HepG2 (cell line): ENCODE results near the gene NOP58. TPM values are rescaled to one million over a fixed set of nuclear protein-coding genes. Genes with fewer than 3 reads are reported as not detected.
A peak's percentile ranks its signal among the peaks of the same experiment; 100 is the strongest.

ENCODE experiments used
- ARID4A ChIP-seq: sonication (generic); formaldehyde crosslinking; IDR thresholded peaks from 2 replicates; pipeline ENCODE4 v1.5.0; 2020; ENCODE audit warnings: mild to moderate bottlenecking, missing genetic modification reagents, borderline replicate concordance
- ATM ChIP-seq: fragments of 450-650 bp; IDR thresholded peaks from 2 replicates; pipeline ENCODE4 v1.7.1; 2017; ENCODE audit warnings: mild to moderate bottlenecking, borderline replicate concordance
- CREBL2 ChIP-seq: sonication (generic); formaldehyde crosslinking; IDR thresholded peaks from 2 replicates; pipeline ENCODE4 v1.8.1; 2023; ENCODE audit warnings: missing genetic modification reagents, mild to moderate bottlenecking, borderline replicate concordance
- HDAC1 ChIP-seq: sonication (generic); formaldehyde crosslinking; IDR thresholded peaks from 2 replicates; pipeline ENCODE4 v1.5.1; 2020; ENCODE audit warnings: mild to moderate bottlenecking, missing genetic modification reagents
- MAF1 ChIP-seq: sonication (generic); formaldehyde crosslinking; IDR thresholded peaks from 2 replicates; pipeline ENCODE4 v1.5.0; 2020; ENCODE audit warnings: missing genetic modification reagents, borderline replicate concordance
- MED8 ChIP-seq: sonication (generic); formaldehyde crosslinking; IDR thresholded peaks from 2 replicates; pipeline ENCODE4 v1.8.1; 2023; ENCODE audit warnings: mild to moderate bottlenecking, missing genetic modification reagents; ENCODE audit not compliant: insufficient replicate concordance
- NFRKB ChIP-seq: fragments of 450-650 bp; IDR thresholded peaks from 2 replicates; pipeline ENCODE4 v1.6.1; 2017
- RFXANK ChIP-seq: IDR thresholded peaks from 2 replicates; pipeline ENCODE4 v1.6.1; 2016
- SALL2 ChIP-seq: sonication (generic); formaldehyde crosslinking; IDR thresholded peaks from 2 replicates; pipeline ENCODE4 v1.8.1; 2023; ENCODE audit warnings: mild to moderate bottlenecking, missing genetic modification reagents, inconsistent platforms
- THAP8 ChIP-seq: sonication (generic); formaldehyde crosslinking; IDR thresholded peaks from 2 replicates; pipeline ENCODE4 v1.5.1; 2020; ENCODE audit warnings: missing genetic modification reagents, mild to moderate bottlenecking, borderline replicate concordance
- THRA ChIP-seq: sonication (generic); formaldehyde crosslinking; IDR thresholded peaks from 2 replicates; pipeline ENCODE4 v1.4.0; 2020; ENCODE audit warnings: missing genetic modification reagents, borderline replicate concordance
- U2AF2 ChIP-seq: fragments of 200-400 bp; formaldehyde crosslinking; IDR thresholded peaks from 2 replicates; pipeline ENCODE4 v1.6.1; 2017; ENCODE audit warnings: low read depth, mild to moderate bottlenecking, low read length
- ZNF18 ChIP-seq: sonication (generic); formaldehyde crosslinking; IDR thresholded peaks from 2 replicates; pipeline ENCODE4 v1.8.0; 2022; ENCODE audit warnings: mild to moderate bottlenecking, missing genetic modification reagents; ENCODE audit not compliant: insufficient replicate concordance
- ZNF790 ChIP-seq: sonication (generic); formaldehyde crosslinking; IDR thresholded peaks from 2 replicates; pipeline ENCODE4 v1.8.0; 2022; ENCODE audit warnings: missing genetic modification reagents, mild to moderate bottlenecking, borderline replicate concordance
- ZNF800 ChIP-seq: sonication (generic); formaldehyde crosslinking; IDR thresholded peaks from 2 replicates; pipeline ENCODE4 v1.4.0; 2020; ENCODE audit warnings: missing genetic modification reagents
- ZZZ3 ChIP-seq: sonication (generic); formaldehyde crosslinking; IDR thresholded peaks from 2 replicates; pipeline ENCODE4 v1.4.0; 2020; ENCODE audit warnings: missing genetic modification reagents, mild to moderate bottlenecking, borderline replicate concordance
- polyA plus RNA-seq, 8 experiments: library from polyadenylated mRNA; depleted of rRNA in 3 of 8; stranded (reverse) in 7 of 8; unstranded in 1 of 8; fragments of >200 nt; fragmentation: Illumina TruSeq in 4 of 8; extraction: Trizol in 4 of 8; gene quantifications; 2 replicates each; pipeline versions ENCODE4 v1.2.1 to v1.2.3, GENCODE V29; 2011 to 2016; ENCODE audit warnings: low read depth in 4 of 8, missing spikeins in 1 of 8, mixed read lengths in 1 of 8; ENCODE audit not compliant: insufficient read depth in 1 of 8
- total RNA-seq, 5 experiments: library from RNA; depleted of rRNA; stranded (reverse); fragments of >200 nt; fragmentation: Illumina TruSeq; extraction: Trizol; gene quantifications; 2 replicates each; pipeline ENCODE4 v1.2.3, GENCODE V29; 2016; ENCODE audit warnings: low read depth in 1 of 5

NOP58 gene
- total and polyA plus RNA-seq, 2 of the 13 experiments (the other 11 are each of a cell fraction or from before 2014, with no cell fraction given), result 74.9 to 203 TPM

- TF ChIP-seq ZZZ3, result peak; percentile 76; the same call in 1 of the 2 replicates
- no peak for TF ChIP-seq ZNF18 (CRISPR knock-in tag)
- peak; percentile 69; the same call in 1 of the 2 replicates for TF ChIP-seq THRA (CRISPR knock-in tag)
- TF ChIP-seq MED8 (CRISPR knock-in tag), result peak; percentile 92
- no peak for TF ChIP-seq U2AF2
- no peak for TF ChIP-seq ZNF800 (CRISPR knock-in tag)
- no peak for TF ChIP-seq RFXANK (CRISPR knock-in tag)
- TF ChIP-seq SALL2 (CRISPR knock-in tag), result peak; percentile 83; the same call in 1 of the 2 replicates
- TF ChIP-seq MAF1 (CRISPR knock-in tag), result no peak
- TF ChIP-seq ATM, result no peak
- no peak; the same call in 1 of the 2 replicates for TF ChIP-seq ZNF790 (CRISPR knock-in tag)
- no peak; the same call in 1 of the 2 replicates for TF ChIP-seq CREBL2 (CRISPR knock-in tag)
- peak; percentile 95 for TF ChIP-seq ARID4A (CRISPR knock-in tag)
- TF ChIP-seq NFRKB, result no peak
- peak; percentile 42 for TF ChIP-seq HDAC1 (CRISPR knock-in tag)
- TF ChIP-seq THAP8 (CRISPR knock-in tag), result no peak
Observed at GRCh38 chr2:202238234-202239197, 27.0 kb upstream of the NOP58 start, which contains the start of gene SUMO1 (continued).
